ENCODE data around the gene PTPRB.

The PTPRB gene

DNA sequence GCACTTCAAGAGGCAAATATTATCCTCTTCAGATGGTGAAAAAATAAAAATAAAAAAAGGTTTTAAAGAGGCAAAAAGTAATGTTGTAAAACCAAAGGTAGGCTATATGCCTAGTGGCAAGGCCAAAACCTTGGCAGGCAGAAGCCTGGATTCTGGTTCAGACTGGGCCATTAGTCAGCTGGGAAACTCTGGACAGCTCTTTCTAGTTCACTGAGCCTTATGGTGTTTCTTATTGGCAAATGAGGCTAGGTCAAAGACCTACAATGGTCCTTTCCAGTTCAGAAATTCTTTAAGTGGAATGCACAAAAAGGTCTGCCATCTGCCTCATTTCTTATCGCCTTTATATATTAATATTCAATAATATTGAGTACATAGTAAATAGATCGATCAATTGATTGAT, 44.6 kb downstream of the PTPRB start:
- DNase-seq (ENCODE audit: low read depth) = no peak

DNA sequence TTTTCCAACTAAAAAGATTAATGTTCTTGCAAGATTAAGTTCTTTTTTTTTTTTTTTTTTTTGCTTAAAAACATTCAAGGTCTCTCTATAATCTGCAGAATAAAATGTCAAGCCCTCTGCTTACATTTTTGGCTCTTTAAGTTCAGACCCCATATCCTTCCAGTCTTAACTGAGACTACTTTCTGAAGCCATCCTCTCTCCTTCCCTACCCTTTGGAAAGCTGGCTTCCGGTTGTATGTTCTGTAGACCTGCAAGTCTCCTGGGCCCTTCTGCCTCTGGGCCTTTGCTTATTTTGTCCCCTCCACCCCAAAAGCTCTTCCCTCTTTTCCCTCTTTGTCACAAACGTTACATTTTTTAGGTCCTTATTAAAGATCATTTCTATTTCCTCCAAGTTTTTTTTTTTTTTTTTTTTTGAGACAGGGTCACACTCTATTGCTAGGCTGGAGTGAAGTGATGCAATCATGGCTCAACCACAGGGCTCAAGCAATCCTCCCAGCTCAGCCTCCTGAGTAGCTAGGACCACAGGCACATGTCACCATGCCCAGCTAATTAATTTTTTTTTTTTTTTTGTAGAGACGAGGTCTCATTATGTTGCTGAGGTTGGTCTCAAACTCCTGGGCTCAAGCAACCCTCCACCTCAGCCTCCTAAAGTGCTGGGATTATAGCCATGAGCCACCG, 46.5 kb downstream of the PTPRB start:
- DNase-seq (ENCODE audit: low read depth) = no peak

DNA sequence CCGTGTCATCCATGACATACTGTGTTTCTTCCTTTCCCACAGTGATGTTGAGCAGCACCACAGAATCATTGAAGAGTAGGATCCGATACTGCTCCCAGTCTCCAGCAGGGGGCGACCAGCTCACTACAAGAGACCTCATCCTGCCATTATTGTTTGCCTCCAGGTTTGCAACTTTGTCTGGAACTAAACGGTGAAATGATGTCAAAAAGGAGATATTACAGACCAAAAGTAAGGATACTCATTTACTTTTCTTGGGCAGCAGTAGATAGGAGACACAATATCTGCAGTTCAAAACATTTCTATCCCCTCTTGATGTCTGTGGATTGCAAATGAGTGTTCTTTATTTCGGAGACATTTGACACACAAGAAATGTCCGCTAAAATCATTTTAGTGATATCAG, 47.2 kb downstream of the PTPRB start:
- DNase-seq (ENCODE audit: low read depth) = peak; percentile 42

DNA sequence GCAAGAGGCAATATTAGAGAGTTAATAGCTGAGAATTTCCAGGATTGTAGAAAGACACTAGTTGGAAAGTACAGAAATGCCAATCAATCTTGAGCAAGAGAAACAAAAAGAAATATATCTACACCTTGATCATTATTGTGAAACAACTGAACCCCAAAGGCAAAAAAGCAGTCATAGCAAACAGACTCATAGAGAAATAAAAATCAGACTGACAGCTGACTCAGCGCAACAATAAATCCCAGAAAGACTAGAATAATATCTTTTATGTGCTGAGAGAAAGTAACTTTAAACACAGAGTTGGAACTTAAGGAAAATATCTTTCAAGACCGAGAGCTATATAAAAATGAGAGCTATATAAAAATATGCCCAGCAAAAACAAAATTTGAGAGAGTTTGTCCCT, 52.9 kb downstream of the PTPRB start:
- no peak for DNase-seq (ENCODE audit: low read depth)

DNA sequence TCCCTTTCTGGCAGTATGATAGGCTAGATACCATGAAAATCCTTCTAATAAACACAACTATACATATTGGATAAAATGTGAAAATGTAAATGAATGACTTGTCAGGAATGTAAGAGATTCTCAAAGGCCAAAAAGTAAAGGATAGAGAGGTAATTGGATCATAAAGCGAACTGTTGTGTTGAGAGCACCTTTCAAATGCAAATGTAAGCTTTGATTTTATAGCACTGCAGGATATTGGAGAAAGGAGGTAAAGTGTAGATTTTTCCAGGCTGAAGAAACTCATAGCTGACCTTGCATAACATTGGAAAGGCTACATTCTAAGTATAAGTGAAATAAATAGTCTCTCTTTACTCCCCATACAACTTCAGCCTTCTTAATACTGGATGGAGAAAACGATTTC, 54.0 kb downstream of the PTPRB start:
- DNase-seq (ENCODE audit: low read depth) = no peak

DNA sequence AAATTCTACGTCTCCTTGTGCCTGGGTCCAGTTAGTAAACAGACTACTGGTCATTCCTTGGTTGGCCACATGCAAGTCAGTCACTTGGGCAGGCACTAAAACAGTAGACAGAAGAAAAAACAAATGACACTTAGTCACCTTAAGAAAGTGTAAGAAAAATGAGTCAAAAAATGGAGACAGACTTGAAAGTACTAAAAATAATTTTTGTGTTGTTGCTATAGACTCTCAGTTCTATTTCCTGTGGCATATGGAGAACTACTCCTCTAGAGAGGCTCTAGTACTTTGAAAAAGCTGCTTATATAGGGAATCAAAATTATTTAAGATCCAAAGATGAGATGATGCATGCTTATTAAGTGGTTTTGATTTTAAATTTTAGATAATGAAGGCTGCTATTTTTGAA, 56.0 kb downstream of the PTPRB start:
- DNase-seq (ENCODE audit: low read depth) = no peak

DNA sequence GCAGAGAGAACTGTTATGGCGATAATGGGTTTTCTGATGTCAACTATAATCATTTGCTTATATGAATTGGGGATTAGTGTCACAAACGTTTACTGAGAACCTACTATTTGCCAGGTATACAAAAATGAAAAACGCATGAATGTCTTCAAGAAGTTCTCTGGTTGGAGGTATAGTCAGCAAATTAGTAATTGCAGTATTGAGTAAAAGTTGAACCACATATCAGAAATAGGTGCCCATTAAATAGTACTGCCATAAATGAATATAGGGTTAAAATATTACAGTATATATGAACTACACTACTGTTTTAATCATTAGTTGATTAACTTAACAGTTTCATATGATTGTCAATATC, 60.0 kb downstream of the PTPRB start:
- no peak for DNase-seq (ENCODE audit: low read depth)

- no peak for DNase-seq (ENCODE audit: low read depth)
These were observed 60.6 kb downstream of the PTPRB start for GRCh38 chr12:70576341-70577282.

- DNase-seq (ENCODE audit: low read depth) = no peak
These were observed 65.4 kb downstream of the PTPRB start for GRCh38 chr12:70571705-70572268.

DNA sequence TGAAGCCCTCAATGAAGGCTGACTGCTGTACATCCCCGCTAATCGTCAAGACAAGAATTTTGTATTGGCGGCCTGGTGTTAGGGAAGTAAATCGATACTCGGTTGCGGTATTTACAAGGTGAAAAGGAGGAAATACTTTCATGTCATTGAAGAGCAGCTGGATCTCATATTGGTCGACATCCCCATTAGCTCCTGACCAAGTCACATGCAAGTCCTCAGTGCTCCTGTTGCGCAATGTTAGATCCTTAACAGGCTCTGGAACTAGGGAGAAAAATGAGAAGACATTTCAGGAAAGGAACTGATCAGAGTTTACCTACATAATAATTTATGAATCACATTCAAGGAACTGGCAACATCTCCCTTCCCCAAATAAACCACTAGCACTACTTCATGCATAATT, 66.2 kb downstream of the PTPRB start:
- DNase-seq (ENCODE audit: low read depth) = no peak

DNA sequence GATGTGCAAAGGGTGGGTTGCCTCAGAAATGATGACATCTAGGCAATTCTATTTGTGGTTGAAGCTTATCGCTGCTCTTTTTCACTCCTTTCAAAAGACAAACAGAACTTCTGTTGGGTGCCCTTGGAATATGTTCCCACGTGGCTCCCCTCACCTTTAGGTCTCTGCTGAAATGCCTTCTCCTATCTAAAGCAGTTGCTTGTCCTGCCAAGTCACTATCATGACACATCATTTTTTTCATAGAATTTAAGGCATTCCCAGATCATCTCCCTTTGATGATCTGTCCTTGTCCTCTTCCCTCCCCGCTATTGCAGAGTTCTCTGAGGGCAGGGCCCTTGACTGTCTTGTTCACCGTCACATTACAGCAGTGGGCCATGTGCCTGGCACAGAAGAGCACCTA, 75.7 kb downstream of the PTPRB start:
- DNase-seq (ENCODE audit: low read depth) = no peak

DNA sequence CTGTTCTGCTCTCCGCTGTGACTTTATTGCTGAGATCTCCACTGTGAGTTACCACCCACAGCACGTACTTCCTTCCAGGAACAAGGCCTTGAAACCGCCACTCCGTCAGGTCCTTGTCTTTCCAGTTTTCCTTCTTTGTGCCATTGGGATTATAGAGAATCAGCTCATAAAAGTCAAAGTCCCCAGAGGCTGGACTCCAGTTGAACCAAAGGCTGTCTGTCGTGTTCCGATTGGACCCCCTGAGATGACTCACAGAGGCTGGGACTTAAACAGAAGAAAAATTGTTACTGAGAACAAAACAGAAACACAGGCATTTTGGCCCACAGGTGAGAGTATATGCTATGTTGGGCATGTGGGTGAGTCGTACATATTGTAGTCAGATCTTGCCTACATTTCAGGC, 76.6 kb downstream of the PTPRB start:
- DNase-seq (ENCODE audit: low read depth) = no peak

- DNase-seq (ENCODE audit: low read depth) = no peak
These were observed 77.8 kb downstream of the PTPRB start for GRCh38 chr12:70559390-70559789.

- DNase-seq (ENCODE audit: low read depth) = no peak
These were observed 79.5 kb downstream of the PTPRB start for GRCh38 chr12:70557583-70558191.

DNA sequence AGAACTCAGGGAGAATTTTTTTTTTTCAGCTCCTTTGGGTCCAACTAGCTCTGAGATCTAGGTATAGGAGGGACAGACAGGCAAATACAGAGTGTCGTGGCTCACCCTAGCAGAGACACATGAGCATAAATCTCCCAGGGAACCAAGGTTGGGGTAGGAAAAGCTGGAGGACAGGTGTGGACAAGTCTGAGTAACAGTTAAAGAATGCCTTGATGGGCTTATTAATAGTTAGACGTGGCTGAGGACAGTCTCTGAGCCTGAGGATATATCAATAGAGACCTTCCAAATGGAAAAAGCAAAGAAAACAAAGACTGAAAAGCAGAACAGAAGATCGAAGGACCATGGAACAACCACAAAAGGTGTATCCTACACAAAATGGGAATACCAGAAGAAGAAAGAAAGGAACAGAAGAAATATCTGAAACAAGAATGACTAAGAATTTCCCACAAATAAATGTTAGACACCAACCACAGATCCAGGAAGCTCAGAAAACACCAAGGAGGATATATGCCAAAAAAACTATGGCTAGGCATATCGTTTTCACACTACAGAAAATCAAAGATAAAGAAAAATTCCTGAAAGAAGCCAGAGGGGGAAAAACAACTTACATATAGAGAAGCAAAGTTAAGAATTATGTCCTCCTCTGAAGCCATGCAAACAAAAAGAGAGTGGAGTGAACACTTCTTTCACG, 80.9 kb downstream of the PTPRB start:
- DNase-seq (ENCODE audit: low read depth) = no peak

- DNase-seq (ENCODE audit: low read depth) = no peak
These were observed 82.1 kb downstream of the PTPRB start for GRCh38 chr12:70555081-70555480.

GRCh38 chr12:70553391-70553859, 83.8 kb downstream of the PTPRB start:
- no peak for DNase-seq (ENCODE audit: low read depth)

GRCh38 chr12:70551731-70552130, 85.5 kb downstream of the PTPRB start:
- no peak for DNase-seq (ENCODE audit: low read depth)

DNA sequence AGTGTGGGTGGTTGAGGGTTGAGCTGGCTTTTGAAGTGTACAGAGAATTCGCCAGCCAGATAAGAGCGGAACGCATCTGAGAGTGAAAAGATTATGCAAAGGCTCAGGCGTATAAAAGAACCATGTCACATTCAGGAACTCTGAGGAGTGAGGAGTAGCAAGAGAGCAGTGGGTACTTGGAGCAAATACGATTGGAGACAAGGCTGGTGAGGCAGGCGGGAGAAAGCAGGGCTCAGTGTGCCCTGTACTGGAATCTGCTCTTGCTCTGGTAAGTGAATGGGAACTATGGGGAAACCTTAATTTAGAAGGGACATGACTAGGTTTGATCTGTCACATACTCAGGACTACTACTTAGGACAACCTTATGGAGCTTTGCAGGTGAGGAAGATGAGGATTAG, 87.0 kb downstream of the PTPRB start:
- DNase-seq (ENCODE audit: low read depth) = no peak

DNA sequence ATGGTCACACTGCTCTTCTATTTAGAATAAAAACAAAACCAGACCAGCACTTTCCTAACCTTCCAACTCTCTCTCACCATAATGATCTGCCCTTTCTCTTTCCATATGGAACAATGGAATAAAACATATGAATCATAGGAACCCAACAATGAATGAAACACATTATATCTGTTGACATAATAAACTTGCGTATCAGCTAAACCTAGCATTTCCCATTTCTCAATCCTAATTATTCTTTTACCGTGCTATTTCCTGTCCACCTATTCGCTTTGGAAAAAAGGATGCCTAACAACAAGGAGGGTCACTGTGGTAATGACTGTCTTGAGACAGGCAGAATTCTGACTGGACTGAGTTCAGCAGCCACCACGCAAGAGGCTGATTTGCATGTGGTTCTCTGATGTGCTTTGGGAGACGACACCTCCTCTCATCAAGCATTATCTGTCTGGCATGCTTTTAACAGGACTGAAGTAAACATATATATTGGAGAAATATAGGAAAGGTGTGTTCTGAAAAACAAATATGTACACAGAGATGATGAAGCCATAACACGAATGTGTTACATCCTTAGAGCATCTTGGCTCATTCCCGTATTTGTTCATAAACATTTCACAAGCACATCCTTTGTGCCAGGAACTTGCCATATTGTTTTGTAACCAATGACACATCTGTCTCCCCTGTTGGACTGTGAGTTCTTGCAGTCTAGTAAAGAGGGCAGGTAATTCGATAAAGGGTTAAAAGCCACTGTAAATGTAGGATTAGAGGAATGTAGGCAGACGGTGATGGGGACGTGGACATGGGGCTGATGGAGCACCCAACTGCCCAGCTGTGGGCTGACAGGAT, 87.7 kb downstream of the PTPRB start:
- no peak for DNase-seq (ENCODE audit: low read depth)

- no peak for DNase-seq (ENCODE audit: low read depth)
These were observed 93.8 kb downstream of the PTPRB start for GRCh38 chr12:70543444-70543843.
